GM12878 (cell line): ENCODE data around the gene NAV1. TPM values are rescaled to one million over a fixed set of nuclear protein-coding genes. Genes with fewer than 3 reads are reported as not detected.

Source experiments
- ATAC-seq: fragments of 200-7000 bp; cut with Tn5 transposase; 3 replicates; pipeline ENCODE4 v1.9.1; 2020; ENCODE audit warnings: mild to moderate bottlenecking, moderate library complexity
- BruUV-seq: library from RNA; stranded (reverse); fragments of 400-500 nt; replicated peaks from 2 replicates; lab custom pipeline; 2021; lab: Mats Ljungman, UMichigan
- CTCF ChIA-PET: fragments of 300-600 bp; sonication (Branson Sonifier 250); formaldehyde crosslinking; extraction: SDS; loops from one replicate; lab custom pipeline; 2021; ENCODE audit warnings: inconsistent platforms; lab: Yijun Ruan, JAX
- POLR2A ChIA-PET: fragments of 350-600 bp; formaldehyde crosslinking; extraction: SDS; loops from one replicate; lab custom pipeline; 2021; ENCODE audit warnings: inconsistent platforms; lab: Charles Lee
- RAD21 ChIA-PET: fragments of 300-600 bp; sonication (Branson Sonifier 250); formaldehyde crosslinking; loops from one replicate; lab custom pipeline; 2023; ENCODE audit warnings: antibody characterized with exemption; ENCODE audit not compliant: unreplicated experiment; lab: Charles Lee
- SMC1A ChIA-PET: fragments of 300-600 bp; sonication (Branson Sonifier 250); formaldehyde crosslinking; loops from one replicate; lab custom pipeline; 2023; ENCODE audit not compliant: unreplicated experiment, uncharacterized antibody; lab: Charles Lee
- DNase-seq: peaks from one replicate; pipeline ENCODE4 v3.0.0-alpha.2; 2011; ENCODE audit warnings: low read depth, low spot score
- FAIRE-seq: peaks from 3 replicates; lab custom pipeline; 2011; peaks lifted over from hg19 to GRCh38; lab: Jason Lieb, UNC
- H2AFZ ChIP-seq: 2 replicates; pipeline ENCODE4 v1.6.0; 2011; ENCODE audit warnings: low read depth, low read length, control low read depth; ENCODE audit not compliant: control insufficient read depth
- H3K27ac ChIP-seq: 2 replicates; pipeline ENCODE4 v1.5.1; 2011; ENCODE audit warnings: control low read depth; ENCODE audit not compliant: control insufficient read depth, insufficient read depth
- H3K27me3 ChIP-seq, 2 experiments: replicated peaks in 1 of 2; 2 replicates each; pipeline versions ENCODE4 v1.6.0 to v1.6.1; 2011; ENCODE audit warnings: low read length in 1 of 2; ENCODE audit not compliant: control insufficient read depth in 2 of 2, insufficient read depth in 2 of 2
- H3K36me3 ChIP-seq, 2 experiments: 2 replicates each; pipeline ENCODE4 v1.5.1; 2011; ENCODE audit warnings: low read length in 1 of 2; ENCODE audit not compliant: control insufficient read depth in 2 of 2, insufficient read depth in 2 of 2
- H3K4me1 ChIP-seq: 2 replicates; pipeline ENCODE4 v1.6.1; 2011; ENCODE audit warnings: mild to moderate bottlenecking, low read length, moderate library complexity, mixed read lengths; ENCODE audit not compliant: control insufficient read depth, insufficient read depth
- H3K4me2 ChIP-seq: 2 replicates; pipeline ENCODE4 v1.6.0; 2011; ENCODE audit warnings: control low read depth; ENCODE audit not compliant: control insufficient read depth, insufficient read depth
- H3K4me3 ChIP-seq: fragments of 200-600 bp; sonication (generic); 2 replicates; pipeline ENCODE4 v1.5.1; 2016
- H3K79me2 ChIP-seq: 2 replicates; pipeline ENCODE4 v1.6.0; 2011; ENCODE audit warnings: low read length; ENCODE audit not compliant: control insufficient read depth, insufficient read depth
- H3K9ac ChIP-seq: 2 replicates; pipeline ENCODE4 v1.8.0; 2011; ENCODE audit warnings: low read length, control low read depth, mixed read lengths; ENCODE audit not compliant: control insufficient read depth, insufficient read depth
- H3K9me3 ChIP-seq: replicated peaks from 3 replicates; pipeline ENCODE4 v1.5.1; 2011; ENCODE audit warnings: mild to moderate bottlenecking, low read length; ENCODE audit not compliant: control insufficient read depth, insufficient read depth
- H4K20me1 ChIP-seq: 2 replicates; pipeline ENCODE4 v1.6.0; 2011; ENCODE audit not compliant: control insufficient read depth, insufficient read depth
- ATF2 ChIP-seq: IDR thresholded peaks from 2 replicates; pipeline ENCODE4 v1.6.1; 2012; ENCODE audit warnings: low read length, inconsistent platforms
- FOS ChIP-seq: IDR thresholded peaks from 3 replicates; pipeline ENCODE4 v1.6.1; 2011; ENCODE audit warnings: borderline replicate concordance; ENCODE audit not compliant: insufficient read length; ENCODE audit errors: extremely low read depth
- GABPA ChIP-seq: IDR thresholded peaks from 2 replicates; pipeline ENCODE4 v1.6.1; 2014; ENCODE audit warnings: antibody characterized with exemption, low read depth, mild to moderate bottlenecking, inconsistent platforms
- KLF5 ChIP-seq: fragments of 450-650 bp; IDR thresholded peaks from 2 replicates; pipeline ENCODE4 v1.6.1; 2014; ENCODE audit warnings: mild to moderate bottlenecking; ENCODE audit not compliant: partially characterized antibody
- MTA2 ChIP-seq: fragments of 450-650 bp; IDR thresholded peaks from 2 replicates; pipeline ENCODE4 v1.6.1; 2016; ENCODE audit warnings: low read depth, mild to moderate bottlenecking, moderate library complexity
- NFIC ChIP-seq: IDR thresholded peaks from 2 replicates; pipeline ENCODE4 v1.6.1; 2012; ENCODE audit warnings: low read depth, mild to moderate bottlenecking, inconsistent platforms, low read length, moderate library complexity
- PAX5 ChIP-seq: IDR thresholded peaks from 2 replicates; pipeline ENCODE4 v1.6.1; 2011; ENCODE audit warnings: low read depth, low read length, borderline replicate concordance
- PML ChIP-seq: IDR thresholded peaks from 2 replicates; pipeline ENCODE4 v1.6.1; 2012; ENCODE audit warnings: low read length, inconsistent platforms
- RBBP5 ChIP-seq: fragments of 200-600 bp; sonication (generic); conservative IDR thresholded peaks from 2 replicates; pipeline ENCODE4 v1.6.1; 2016
- SMAD1 ChIP-seq: fragments of 450-650 bp; IDR thresholded peaks from 2 replicates; pipeline ENCODE4 v1.6.1; 2018; ENCODE audit warnings: mild to moderate bottlenecking, low read depth; ENCODE audit not compliant: partially characterized antibody
- WGBS: methylation state at CpG from one replicate; pipeline ENCODE4 v1.1.6; 2016; ENCODE audit warnings: low lambda C conversion rate; ENCODE audit not compliant: insufficient replicate concordance, insufficient coverage; ENCODE audit errors: missing lambda C conversion rate; 5-methylcytosine and 5-hydroxymethylcytosine counted together
- in situ Hi-C: fragments of 300-500 bp; cut with MboI; formaldehyde crosslinking; loops from 9 replicates; pipeline ENCODE4 v1.14.3; 2018; ENCODE audit warnings: mixed read lengths
- intact Hi-C: fragments of 100-400 bp; cut with micrococcal nuclease; formaldehyde crosslinking; loops from one replicate; pipeline ENCODE4 v1.14.2; 2022; ENCODE audit not compliant: unreplicated experiment
- polyA plus RNA-seq, 11 experiments: library from polyadenylated mRNA; depleted of rRNA in 4 of 11; unstranded in 6 of 11; stranded (reverse) in 5 of 11; fragments of >200 nt; fragmentation: Nextera tagmentation in 4 of 11; fragmentation: Illumina TruSeq in 1 of 11; extraction: Ambion mirVana in 4 of 11; extraction: Trizol in 1 of 11; gene quantifications; 1 replicate in 1 of 11; 2 replicates in 10 of 11; pipeline versions ENCODE4 v1.2.1 to v1.2.3, GENCODE V29; 2011 to 2016; ENCODE audit warnings: inconsistent platforms in 2 of 11, missing spikeins in 2 of 11, low read depth in 1 of 11
- total RNA-seq, 4 experiments: library from RNA; depleted of rRNA in 3 of 4; stranded (reverse); fragments of >200 nt in 3 of 4; fragmentation: Illumina TruSeq in 1 of 4; extraction: Trizol in 1 of 4; gene quantifications; 2 replicates each; pipeline versions ENCODE4 v1.2.1 to v1.2.3, GENCODE V29; 2013 to 2021

NAV1 gene
- total and polyA plus RNA-seq, 10 of the 15 experiments (the other 5 are each of a cell fraction or from before 2014, with no cell fraction given) = 0.04 to 1.3 (median 0.36) TPM

GRCh38 chr1:201543871-201544642 is 5.1 kb downstream of the NAV1 start:
- H3K4me3 ChIP-seq = no peak overlapping the region
- H3K27ac ChIP-seq = no peak overlapping the region
- in situ Hi-C loops (no loop called here), intact Hi-C loops (no loop called here)
- H3K4me1 ChIP-seq = no peaks in the 10 kb centered on the region
- no peak overlapping the region for H3K9ac ChIP-seq
- no TSS peak for BruUV-seq
- SMC1A ChIA-PET = interaction anchor here (1.1 kb wide), 1 partner anchor 95 kb away, joined by 3 read pairs; no protein-coding TSS in a partner anchor
- H3K36me3 ChIP-seq = no peaks in the 10 kb centered on the region
- H3K79me2 ChIP-seq = no peaks in the 10 kb centered on the region
- H4K20me1 ChIP-seq = no peaks in the 10 kb centered on the region
- FAIRE-seq (no peak), ATAC-seq (no peak), DNase-seq (no peak)
- no peak overlapping the region for H3K4me2 ChIP-seq
- POLR2A ChIA-PET = interaction anchor here (0.6 kb wide), 1 partner anchor 18 kb away, joined by 3 read pairs; no protein-coding TSS in a partner anchor
- TF ChIP-seq GABPA (no peak), PML (no peak), MTA2 (no peak), ATF2 (no peak), FOS (no peak), SMAD1 (no peak), RBBP5 (no peak), NFIC (no peak), KLF5 (no peak), PAX5 (no peak)
- WGBS = 56% methylated on average over 7 of the region's 7 CpGs
- CTCF ChIA-PET = interaction anchor here (0.9 to 5.1 kb wide), 7 partner anchors 10 to 251 kb away, joined by 3 to 25 read pairs (median 5); no protein-coding TSS in a partner anchor
- no peak overlapping the region for H2AFZ ChIP-seq
- RAD21 ChIA-PET = interaction anchor here (1.0 to 1.2 kb wide), 2 partner anchors 13 to 16 kb away, joined by 3 to 4 read pairs; no protein-coding TSS in a partner anchor
- peaks cover 9 to 13% of the 10 kb centered on the region in 2 experiments for H3K27me3 ChIP-seq
- H3K9me3 ChIP-seq = no peaks in the 10 kb centered on the region
